ENCODE data around the gene SLC4A8.

The SLC4A8 gene

GRCh38 chr12:51528852-51529650, 104.4 kb downstream of the SLC4A8 start:
- no peak for DNase-seq

DNA sequence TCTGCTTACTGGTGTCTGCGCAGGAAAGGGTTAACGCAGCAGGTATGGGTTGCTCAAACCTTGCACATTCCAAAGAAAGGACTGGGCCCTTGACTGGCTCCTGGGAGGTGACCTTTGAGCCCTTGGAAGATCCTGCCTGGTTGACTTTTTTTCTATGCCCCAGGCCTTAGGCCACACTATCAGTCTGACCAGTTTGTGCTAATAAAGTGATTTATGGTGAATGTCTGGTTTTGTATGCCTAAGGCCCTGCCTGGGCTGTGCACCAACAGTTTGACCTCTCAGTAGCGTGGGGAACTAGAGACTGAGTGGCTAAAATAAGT, 105.0 kb downstream of the SLC4A8 start:
- DNase-seq: no peak

- no peak for DNase-seq
Measured at GRCh38 chr12:51530208-51530607, 105.6 kb downstream of the SLC4A8 start.

GRCh38 chr12:51531284-51531977, 106.8 kb downstream of the SLC4A8 start:
- peak; percentile 40 for DNase-seq

GRCh38 chr12:51531978-51532497, 107.4 kb downstream of the SLC4A8 start:
- DNase-seq: peak; percentile 86

GRCh38 chr12:51533799-51534198, 109.2 kb downstream of the SLC4A8 start:
- peak; percentile 72 for DNase-seq

DNA sequence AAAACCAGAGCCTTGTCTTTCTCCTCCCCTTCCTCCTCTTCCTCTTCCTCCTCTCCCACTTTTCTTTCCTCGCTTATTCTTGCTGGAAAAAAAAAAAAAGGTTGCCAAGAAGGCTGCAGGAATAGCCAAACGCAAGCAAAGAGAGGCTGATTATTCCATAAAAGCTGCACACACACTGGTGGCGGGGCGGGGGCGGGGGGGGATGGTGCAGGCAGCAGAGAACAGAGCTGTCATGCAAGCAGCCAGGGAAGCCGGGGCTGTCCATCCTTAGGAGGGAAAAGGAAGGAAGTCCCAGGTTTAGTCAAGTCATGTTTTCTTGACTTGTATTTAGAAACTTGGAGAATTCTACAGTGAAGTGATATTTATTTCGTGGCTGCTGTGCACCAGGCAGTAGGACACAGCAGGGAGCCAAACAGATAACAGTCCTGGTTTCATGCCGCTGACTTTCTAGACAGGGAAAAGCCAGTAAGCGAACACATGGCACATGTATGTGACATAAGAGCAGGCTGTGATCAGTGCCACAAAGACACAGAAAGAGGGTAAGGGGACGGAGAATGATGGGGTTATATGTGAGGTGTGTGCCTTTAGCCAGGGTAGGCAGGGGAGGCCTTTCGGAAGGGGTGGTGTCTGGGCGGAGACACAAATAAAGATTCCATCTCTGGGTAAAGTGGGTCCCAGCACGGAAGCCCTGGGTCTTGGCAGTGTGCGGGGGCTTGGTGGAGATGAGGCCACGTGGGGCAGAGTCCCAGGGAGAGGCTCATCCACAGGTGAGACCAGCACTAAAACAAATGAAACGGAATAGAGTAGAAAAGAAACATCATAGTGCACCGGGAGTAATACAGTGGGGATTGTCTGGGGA, 109.8 kb downstream of the SLC4A8 start:
- peak; percentile 50 for DNase-seq

DNA sequence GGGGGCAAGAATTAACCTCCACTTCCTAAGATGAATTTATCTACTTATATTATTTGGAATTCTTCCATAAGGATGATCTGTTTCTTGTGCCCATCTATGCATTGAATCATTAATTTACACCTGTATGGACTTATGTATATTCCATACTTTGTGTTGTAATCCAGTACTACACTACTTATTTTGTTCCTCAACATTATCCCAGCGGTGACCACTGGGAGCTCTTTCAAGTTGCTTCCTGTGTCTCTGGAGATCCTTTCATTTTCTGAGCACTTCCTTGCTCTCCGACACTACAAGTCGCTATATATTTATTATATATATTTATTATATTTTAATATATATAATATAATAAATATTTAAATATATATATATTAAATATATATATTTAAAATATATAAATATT, 111.5 kb downstream of the SLC4A8 start:
- DNase-seq: peak; percentile 14

DNA sequence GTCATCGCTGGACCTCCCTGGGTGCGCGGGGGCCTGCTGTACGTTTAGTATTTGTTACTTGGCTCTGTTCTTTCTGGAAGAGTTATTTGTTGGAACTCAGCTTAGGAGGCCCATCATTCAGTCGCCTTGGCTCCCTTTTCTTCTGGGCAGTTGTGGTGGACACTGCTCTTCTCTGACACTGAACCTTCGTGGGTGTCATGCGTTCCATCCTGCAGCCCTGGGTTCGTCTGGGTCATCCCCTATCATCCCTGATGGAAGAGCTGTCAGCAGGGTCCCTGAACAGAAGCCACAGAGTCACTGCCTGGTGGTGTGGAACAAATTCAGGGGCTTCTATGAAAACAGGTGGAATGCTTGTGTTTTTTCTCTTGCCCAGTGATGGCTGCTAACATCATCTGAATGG, 113.5 kb downstream of the SLC4A8 start:
- DNase-seq: no peak

DNA sequence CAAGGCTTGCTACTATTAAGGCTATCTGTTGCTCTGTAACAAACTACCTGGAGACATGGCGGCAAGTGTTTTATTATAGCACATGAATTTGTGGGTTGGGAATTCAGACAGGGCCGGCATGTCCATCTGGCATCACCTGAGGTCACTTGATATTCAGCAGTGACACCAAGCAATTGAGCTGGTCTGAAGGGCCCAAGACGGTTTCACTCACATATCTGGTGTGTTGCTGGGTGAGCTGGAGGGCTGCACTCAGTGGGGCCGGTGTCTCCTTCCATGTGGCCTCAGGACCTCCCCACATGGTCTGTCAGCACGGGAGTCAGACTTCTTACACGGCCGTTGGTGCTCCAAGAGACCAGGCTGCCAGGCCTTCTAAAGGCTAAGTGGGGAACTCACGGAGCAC, 114.0 kb downstream of the SLC4A8 start:
- DNase-seq: no peak

DNA sequence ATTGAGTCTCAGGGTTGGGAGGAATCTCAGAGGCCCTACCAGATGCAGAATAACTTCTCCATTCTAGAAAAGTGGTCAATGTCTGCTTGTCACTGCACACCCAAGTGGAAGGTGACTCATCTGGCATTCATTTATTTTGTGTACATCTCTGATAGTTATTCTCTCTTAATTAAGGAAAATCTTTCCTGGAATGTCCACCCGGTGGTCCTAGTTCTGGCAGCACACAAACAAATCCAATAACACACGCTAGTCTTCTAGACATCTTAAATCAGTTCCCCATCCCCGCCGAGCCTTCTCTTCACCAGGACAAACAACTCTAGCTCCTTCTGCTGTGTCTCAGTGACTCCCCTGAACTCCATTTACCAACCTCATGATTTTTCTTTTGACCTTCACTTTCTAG, 116.4 kb downstream of the SLC4A8 start:
- no peak for DNase-seq

DNA sequence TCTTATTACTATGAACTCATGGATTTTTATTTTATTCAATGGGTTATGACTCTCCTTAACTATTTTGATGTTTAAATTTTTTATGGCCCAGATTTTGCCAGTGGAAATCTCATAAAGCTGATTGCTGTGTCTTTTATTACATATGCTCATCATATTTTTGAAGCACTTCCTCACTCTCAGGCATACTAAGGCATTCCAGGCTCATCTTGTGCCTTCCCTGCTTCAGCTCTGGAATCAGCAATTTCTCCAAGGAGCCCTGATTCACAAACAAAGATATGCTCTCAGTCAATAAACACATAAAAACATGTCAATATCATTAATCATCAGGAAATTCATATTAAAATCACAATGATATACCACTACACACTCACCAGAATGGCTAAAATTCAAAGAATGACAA, 121.5 kb downstream of the SLC4A8 start:
- no peak for DNase-seq

DNA sequence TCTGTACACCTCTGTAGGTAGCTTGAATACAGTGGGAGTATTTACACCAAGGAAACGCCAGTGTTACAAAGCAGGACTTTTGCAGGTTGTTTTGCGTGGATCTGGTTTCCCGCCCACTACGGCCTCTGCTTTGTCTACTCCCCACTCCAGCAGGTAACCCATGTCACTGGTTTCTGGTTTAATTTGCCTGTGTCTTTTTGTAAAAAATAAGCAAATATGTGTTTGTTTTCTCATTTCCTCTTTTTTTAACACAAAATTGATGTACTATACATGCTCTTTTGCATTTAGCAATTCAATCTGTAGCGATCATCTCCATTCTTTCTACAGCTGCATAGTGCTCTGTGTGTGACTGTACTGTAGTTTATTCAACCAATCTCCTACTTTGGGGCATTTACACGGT, 123.0 kb downstream of the SLC4A8 start:
- peak; percentile 16 for DNase-seq

DNA sequence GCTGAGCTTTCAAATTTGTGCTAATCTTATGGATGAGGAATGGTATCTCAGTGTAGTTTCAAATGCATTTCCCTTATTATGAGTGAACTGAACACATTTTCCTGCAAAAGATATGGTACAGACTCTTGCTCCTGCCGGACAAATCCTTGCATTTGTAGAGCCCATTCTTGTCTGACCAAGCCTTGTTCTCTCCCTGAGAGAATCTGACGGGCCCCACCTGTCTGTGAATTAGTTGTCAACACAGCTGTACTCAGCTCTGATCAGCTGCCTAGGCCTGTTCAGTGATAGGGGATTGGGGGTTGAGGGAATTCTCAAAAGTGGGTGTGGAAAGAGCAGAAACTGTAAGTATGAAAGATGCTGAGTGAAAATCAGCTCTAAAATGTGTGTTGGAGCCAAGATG, 123.6 kb downstream of the SLC4A8 start:
- DNase-seq: peak; percentile 89

GRCh38 chr12:51549637-51550036, 125.0 kb downstream of the SLC4A8 start:
- DNase-seq: peak; percentile 98

Data from NCI-H146 (cell line).